Ovary (tissue), 3 donors: ENCODE measurements around the gene CCR9.

Experiments
- CTCF ChIP-seq, 3 donors: fragments of 450-650 bp in 2 of 3; fragments of 200-600 bp in 1 of 3; IDR thresholded peaks; one replicate each; pipeline versions ENCODE4 v1.5.1 to v1.8.0; 2016 to 2022; ENCODE audit warnings: antibody characterized with exemption in 3 of 3, mild to moderate bottlenecking in 1 of 3
- POLR2A ChIP-seq: fragments of 450-650 bp; IDR thresholded peaks from one replicate; pipeline ENCODE4 v1.6.1; 2017; ENCODE audit warnings: antibody characterized with exemption, mild to moderate bottlenecking, moderate library complexity
- donor health status: DM: no; HTN: no; CAD: no.

GRCh38 chr3:45887285-45887684 lies 942 bp downstream of the CCR9 start:
- TF ChIP-seq CTCF (IDR thresholded peaks at IDR 0.05): no peak
- no peak for TF ChIP-seq POLR2A
